Stimulated activated CD8-positive, alpha-beta memory T cell treated with anti-CD3 and anti-CD28 coated beads, Interleukin-12 subunit alpha, Interleukin-12 subunit beta, amount 100 ng/mL, for 24 hours (primary cell): ENCODE results near the gene MRPL45.

Experiments used
- DNase-seq: peaks from one replicate; pipeline ENCODE4 v3.0.0-alpha.2; 2020; ENCODE audit errors: extremely low read depth

MRPL45 gene

GRCh38 chr17:38325221-38325851, 28.4 kb downstream of the MRPL45 start:
- no peak for DNase-seq

GRCh38 chr17:38326996-38327792, 30.2 kb downstream of the MRPL45 start:
- DNase-seq, result no peak

GRCh38 chr17:38327936-38328335, 31.0 kb downstream of the MRPL45 start:
- no peak for DNase-seq

GRCh38 chr17:38328620-38329019, 31.7 kb downstream of the MRPL45 start:
- no peak for DNase-seq

- DNase-seq, result no peak
Observed at GRCh38 chr17:38329284-38329683, 32.3 kb downstream of the MRPL45 start.

- no peak for DNase-seq
Observed at GRCh38 chr17:38329808-38330730, 33.1 kb downstream of the MRPL45 start.

- DNase-seq, result no peak
Observed at GRCh38 chr17:38330941-38331411, 34.0 kb downstream of the MRPL45 start.

- no peak for DNase-seq
Observed at GRCh38 chr17:38332735-38333134, 35.8 kb downstream of the MRPL45 start.

- DNase-seq, result no peak
Observed at GRCh38 chr17:38333635-38334295, 36.8 kb downstream of the MRPL45 start.

- no peak for DNase-seq
Observed at GRCh38 chr17:38334480-38335364, 37.8 kb downstream of the MRPL45 start.

GRCh38 chr17:38336838-38337237, 39.9 kb downstream of the MRPL45 start:
- no peak for DNase-seq

- DNase-seq, result no peak
Observed at GRCh38 chr17:38338053-38338452, 41.1 kb downstream of the MRPL45 start.

- DNase-seq, result no peak
Observed at GRCh38 chr17:38338535-38338934, 41.6 kb downstream of the MRPL45 start.

- no peak for DNase-seq
Observed at GRCh38 chr17:38339891-38340290, 42.9 kb downstream of the MRPL45 start.

GRCh38 chr17:38341035-38341721, 44.2 kb downstream of the MRPL45 start:
- DNase-seq, result no peak

GRCh38 chr17:38342886-38343607, 46.1 kb downstream of the MRPL45 start:
- no peak for DNase-seq

- no peak for DNase-seq
Observed at GRCh38 chr17:38343608-38344419, 46.8 kb downstream of the MRPL45 start, which contains the start of gene GPR179. TSS of gene GPR179 (minus strand) at chr17:38343956. CDS start at chr17:38343789, 167 bp downstream.

GRCh38 chr17:38344420-38344745, 47.4 kb downstream of the MRPL45 start:
- DNase-seq, result no peak
